Endothelial cell of umbilical vein (primary cell): ENCODE results near the gene DGCR6. TPM values are rescaled to one million over a fixed set of nuclear protein-coding genes. Genes with fewer than 3 reads are reported as not detected.

ENCODE experiments used
- BruUV-seq: library from RNA; stranded (reverse); fragments of 400-500 nt; replicated peaks from 2 replicates; lab custom pipeline; 2021; lab: Mats Ljungman, UMichigan
- CTCF ChIA-PET: fragments of 300-600, 350-600 bp; sonication (Branson Sonifier 250); formaldehyde crosslinking; loops from one replicate; lab custom pipeline; 2021; ENCODE audit warnings: antibody characterized with exemption, inconsistent platforms; lab: Charles Lee
- POLR2A ChIA-PET: fragments of 300-600, 350-600 bp; sonication (Branson Sonifier 250); formaldehyde crosslinking; loops from one replicate; lab custom pipeline; 2021; ENCODE audit warnings: antibody characterized with exemption, inconsistent platforms; lab: Charles Lee
- DNase-seq: peaks from one replicate; pipeline ENCODE4 v3.0.0-alpha.2; 2011; ENCODE audit warnings: low read depth, low spot score
- FAIRE-seq: peaks from 2 replicates; lab custom pipeline; 2011; peaks lifted over from hg19 to GRCh38; lab: Jason Lieb, UNC
- H2AFZ ChIP-seq: 2 replicates; pipeline ENCODE4 v1.6.0; 2012; ENCODE audit warnings: low read depth, low read length, control low read depth, inconsistent platforms
- H3K27ac ChIP-seq: 2 replicates; pipeline ENCODE4 v1.5.1; 2011; ENCODE audit warnings: low read depth, mild to moderate bottlenecking, control low read depth, low read length, moderate library complexity; ENCODE audit not compliant: insufficient read depth
- H3K27me3 ChIP-seq, 2 experiments: 2 replicates each; pipeline versions ENCODE4 v1.6.0 to v1.6.1; 2011; ENCODE audit warnings: low read length in 2 of 2, mixed read lengths in 1 of 2; ENCODE audit not compliant: control insufficient read depth in 2 of 2, insufficient read depth in 2 of 2
- H3K36me3 ChIP-seq, 2 experiments: 2 replicates in 1 of 2; 3 replicates in 1 of 2; pipeline ENCODE4 v1.5.1; 2011; ENCODE audit warnings: low read length in 2 of 2, mild to moderate bottlenecking in 1 of 2, moderate library complexity in 1 of 2; ENCODE audit not compliant: control insufficient read depth in 2 of 2, insufficient read depth in 2 of 2; ENCODE audit errors: extremely low read depth in 1 of 2
- H3K4me1 ChIP-seq: 3 replicates; pipeline ENCODE4 v1.5.1; 2011; ENCODE audit warnings: mild to moderate bottlenecking, low read length; ENCODE audit not compliant: control insufficient read depth, insufficient read depth; ENCODE audit errors: extremely low read depth
- H3K4me2 ChIP-seq: 2 replicates; pipeline ENCODE4 v1.6.1; 2011; ENCODE audit warnings: low read length, control low read depth, mixed read lengths; ENCODE audit not compliant: insufficient read depth
- H3K4me3 ChIP-seq, 3 experiments: fragments of 200-600 bp in 1 of 3; sonication (generic), shearing (Covaris generic) in 1 of 3; replicated peaks in 1 of 3; 2 replicates each; pipeline ENCODE4 v1.5.1; 2011 to 2016; ENCODE audit warnings: control low read depth in 3 of 3, low read length in 3 of 3, mild to moderate bottlenecking in 2 of 3, inconsistent platforms in 1 of 3, low read depth in 1 of 3, moderate library complexity in 1 of 3; ENCODE audit not compliant: insufficient read depth in 1 of 3
- H3K79me2 ChIP-seq: 2 replicates; pipeline ENCODE4 v1.6.0; 2012; ENCODE audit warnings: low read length, inconsistent platforms; ENCODE audit not compliant: control insufficient read depth, insufficient read depth
- H3K9ac ChIP-seq: replicated peaks from 2 replicates; pipeline ENCODE3; 2011; ENCODE audit warnings: low read length, control low read depth; ENCODE audit not compliant: insufficient read depth; ENCODE audit errors: extremely low read depth
- H3K9me1 ChIP-seq: replicated peaks from 3 replicates; pipeline ENCODE4 v1.6.0; 2011; ENCODE audit warnings: mild to moderate bottlenecking, low read length; ENCODE audit not compliant: control insufficient read depth, insufficient read depth; ENCODE audit errors: extremely low read depth
- H3K9me3 ChIP-seq: replicated peaks from 2 replicates; pipeline ENCODE4 v1.5.1; 2012; ENCODE audit warnings: low read length, inconsistent platforms; ENCODE audit not compliant: control insufficient read depth, insufficient read depth
- H4K20me1 ChIP-seq: replicated peaks from 2 replicates; pipeline ENCODE3; 2011; ENCODE audit warnings: mild to moderate bottlenecking, low read length; ENCODE audit not compliant: control insufficient read depth, insufficient read depth; ENCODE audit errors: extremely low read depth
- CTCF ChIP-seq, 2 donors: IDR thresholded peaks; 1 replicate in 1 of 2; 2 replicates in 1 of 2; pipeline ENCODE4 v1.5.1; 2011; ENCODE audit warnings: low read length in 2 of 2, mild to moderate bottlenecking in 2 of 2, moderate library complexity in 2 of 2, control low read depth in 1 of 2, inconsistent platforms in 1 of 2, low read depth in 1 of 2; ENCODE audit not compliant: insufficient read depth in 1 of 2; ENCODE audit errors: extremely low read depth in 1 of 2
- EZH2 ChIP-seq: IDR thresholded peaks from 2 replicates; pipeline ENCODE4 v1.6.1; 2012; ENCODE audit warnings: borderline replicate concordance, low read depth, mild to moderate bottlenecking, moderate library complexity, low read length, inconsistent platforms; ENCODE audit not compliant: severe bottlenecking
- FOS ChIP-seq: IDR thresholded peaks from 2 replicates; pipeline ENCODE4 v1.6.1; 2011; ENCODE audit warnings: mild to moderate bottlenecking, low read length, moderate library complexity, borderline replicate concordance; ENCODE audit not compliant: insufficient read depth
- GATA2 ChIP-seq: IDR thresholded peaks from 2 replicates; pipeline ENCODE4 v1.7.0; 2011; ENCODE audit warnings: low read depth, mild to moderate bottlenecking, moderate library complexity, mixed read lengths, low read length; ENCODE audit not compliant: insufficient read length, insufficient read depth
- JUN ChIP-seq: IDR thresholded peaks from 2 replicates; pipeline ENCODE4 v1.6.1; 2011; ENCODE audit warnings: borderline replicate concordance, low read depth; ENCODE audit not compliant: insufficient read length, insufficient read depth
- MAX ChIP-seq: IDR thresholded peaks from 2 replicates; pipeline ENCODE4 v1.6.1; 2011; ENCODE audit not compliant: insufficient read depth, insufficient read length
- MYC ChIP-seq: IDR thresholded peaks from one replicate; pipeline ENCODE4 v1.6.1; 2011; ENCODE audit warnings: mild to moderate bottlenecking, low read depth, low read length
- POLR2A ChIP-seq: IDR thresholded peaks from 2 replicates; pipeline ENCODE4 v1.6.1; 2012; ENCODE audit warnings: low read depth, mild to moderate bottlenecking, control low read depth, low read length
- POLR2AphosphoS5 ChIP-seq: IDR thresholded peaks from 2 replicates; pipeline ENCODE4 v1.6.1; 2012; ENCODE audit warnings: low read depth, mild to moderate bottlenecking, control low read depth, low read length, moderate library complexity; ENCODE audit not compliant: insufficient read depth
- dilution Hi-C: fragments of 300-500 bp; cut with MboI; formaldehyde crosslinking; loops from one replicate; pipeline ENCODE4 v1.15.0; 2019; ENCODE audit warnings: low sequenced_read_pairs; ENCODE audit not compliant: extremely low pct_ligation_motif_present
- intact Hi-C: fragments of 100-400 bp; cut with micrococcal nuclease; formaldehyde crosslinking; loops from one replicate; pipeline ENCODE4 v1.10.0; 2022
- polyA plus RNA-seq, 4 experiments: library from polyadenylated mRNA; depleted of rRNA in 3 of 4; stranded (reverse) in 3 of 4; unstranded in 1 of 4; fragments of >200 nt; gene quantifications; 2 replicates each; pipeline versions ENCODE4 v1.2.1 to v1.2.3, GENCODE V29; 2011 to 2012; ENCODE audit warnings: missing spikeins in 1 of 4
- total RNA-seq: library from RNA; stranded (reverse); gene quantifications from 2 replicates; pipeline ENCODE4 v1.2.3, GENCODE V29; 2021

The DGCR6 gene
- total and polyA plus RNA-seq, 2 donors (not counting 3 experiments of a cell fraction or from before 2014, with no cell fraction given) = 0.95 to 1.1 TPM

GRCh38 chr22:18929459-18929858 lies 23.3 kb downstream of the DGCR6 start:
- ChIA-PET CTCF (interaction anchor here (0.9 kb wide), 1 partner anchor 21 kb away, joined by 5 read pairs; no protein-coding TSS in a partner anchor), POLR2A (no interaction called here)
- no peaks in the 10 kb centered on the region for H3K27me3 ChIP-seq
- dilution Hi-C loops = no loop called here
- H3K4me2 ChIP-seq = no peak overlapping the region
- DNase-seq (no peak), FAIRE-seq (peak; percentile 24)
- H2AFZ ChIP-seq = no peak overlapping the region
- no TSS peak for BruUV-seq
- no peak overlapping the region for H3K4me3 ChIP-seq
- H3K36me3 ChIP-seq = no peaks in the 10 kb centered on the region
- no peak for TF ChIP-seq POLR2A
- TF ChIP-seq FOS = no peak
- TF ChIP-seq GATA2 = no peak
- TF ChIP-seq MYC = no peak
- TF ChIP-seq CTCF (IDR thresholded peaks at IDR 0.05; ENCODE audit: extremely low read depth in 1 of 2, insufficient read depth in 1 of 2, low read depth in 1 of 2, low read length in 2 of 2) = no peak
- no peak for TF ChIP-seq MAX
- no peak for TF ChIP-seq POLR2AphosphoS5
- no peak for TF ChIP-seq JUN
- no peak for TF ChIP-seq EZH2
- H3K79me2 ChIP-seq = no peaks in the 10 kb centered on the region
- H3K9ac ChIP-seq = no peak overlapping the region
- no peaks in the 10 kb centered on the region for H4K20me1 ChIP-seq
- no peak overlapping the region for H3K27ac ChIP-seq
- H3K4me1 ChIP-seq = no peaks in the 10 kb centered on the region
- no peaks in the 10 kb centered on the region for H3K9me3 ChIP-seq
- H3K9me1 ChIP-seq = no peaks in the 10 kb centered on the region
- intact Hi-C loops = no loop called here
